EL (cell line): Measurements from ENCODE around the gene LGR6.

Experiments used
- DNase-seq: peaks from one replicate; pipeline ENCODE4 v3.0.0-alpha.2; 2016

The LGR6 gene

GRCh38 chr1:202200112-202200548, 6.5 kb downstream of the LGR6 start:
- peak; percentile 53 for DNase-seq

GRCh38 chr1:202200669-202201068, 7.1 kb downstream of the LGR6 start:
- no peak for DNase-seq

- DNase-seq: no peak
Measured at GRCh38 chr1:202201266-202201665, 7.7 kb downstream of the LGR6 start.

- DNase-seq: no peak
Measured at GRCh38 chr1:202201971-202202370, 8.4 kb downstream of the LGR6 start.

GRCh38 chr1:202202500-202203168, 9.0 kb downstream of the LGR6 start:
- no peak for DNase-seq

- DNase-seq: no peak
Measured at GRCh38 chr1:202203238-202204039, 9.8 kb downstream of the LGR6 start.

GRCh38 chr1:202204065-202204464, 10.5 kb downstream of the LGR6 start:
- DNase-seq: no peak

GRCh38 chr1:202205523-202206190, 12.1 kb downstream of the LGR6 start:
- no peak for DNase-seq

GRCh38 chr1:202207292-202207691, 13.7 kb downstream of the LGR6 start:
- peak; percentile 58 for DNase-seq

- no peak for DNase-seq
Measured at GRCh38 chr1:202208351-202208857, 14.8 kb downstream of the LGR6 start.

- peak; percentile 17 for DNase-seq
Measured at GRCh38 chr1:202210385-202210784, 16.8 kb downstream of the LGR6 start.

GRCh38 chr1:202210969-202211368, 17.4 kb downstream of the LGR6 start:
- DNase-seq: no peak

GRCh38 chr1:202212787-202213186, 19.2 kb downstream of the LGR6 start:
- no peak for DNase-seq

- DNase-seq: peak; percentile 12
Measured at GRCh38 chr1:202213361-202214088, 19.9 kb downstream of the LGR6 start.

- no peak for DNase-seq
Measured at GRCh38 chr1:202214089-202214843, 20.7 kb downstream of the LGR6 start.

- no peak for DNase-seq
Measured at GRCh38 chr1:202215472-202216130, 22.0 kb downstream of the LGR6 start.

- DNase-seq: no peak
Measured at GRCh38 chr1:202216691-202217090, 23.1 kb downstream of the LGR6 start.

GRCh38 chr1:202217516-202217915, 23.9 kb downstream of the LGR6 start:
- DNase-seq: no peak

- DNase-seq: no peak
Measured at GRCh38 chr1:202217951-202218350, 24.4 kb downstream of the LGR6 start.

GRCh38 chr1:202220733-202221132, 27.1 kb downstream of the LGR6 start:
- DNase-seq: no peak
